Neural progenitor cell (in vitro differentiated cells): ENCODE results near the gene PANK2.

Source experiments
- CTCF ChIP-seq: fragments of 200-600 bp; sonication (generic); IDR thresholded peaks from 2 replicates; pipeline ENCODE4 v1.5.1; 2017; ENCODE audit warnings: antibody characterized with exemption, mild to moderate bottlenecking
- EZH2 ChIP-seq: fragments of 200-600 bp; sonication (generic); IDR thresholded peaks from 2 replicates; pipeline ENCODE4 v1.6.1; 2017; ENCODE audit warnings: antibody characterized with exemption, mild to moderate bottlenecking, moderate library complexity
- EZH2phosphoT487 ChIP-seq: fragments of 200-600 bp; sonication (generic); IDR thresholded peaks from 2 replicates; pipeline ENCODE4 v1.6.1; 2017; ENCODE audit warnings: antibody characterized with exemption

DNA sequence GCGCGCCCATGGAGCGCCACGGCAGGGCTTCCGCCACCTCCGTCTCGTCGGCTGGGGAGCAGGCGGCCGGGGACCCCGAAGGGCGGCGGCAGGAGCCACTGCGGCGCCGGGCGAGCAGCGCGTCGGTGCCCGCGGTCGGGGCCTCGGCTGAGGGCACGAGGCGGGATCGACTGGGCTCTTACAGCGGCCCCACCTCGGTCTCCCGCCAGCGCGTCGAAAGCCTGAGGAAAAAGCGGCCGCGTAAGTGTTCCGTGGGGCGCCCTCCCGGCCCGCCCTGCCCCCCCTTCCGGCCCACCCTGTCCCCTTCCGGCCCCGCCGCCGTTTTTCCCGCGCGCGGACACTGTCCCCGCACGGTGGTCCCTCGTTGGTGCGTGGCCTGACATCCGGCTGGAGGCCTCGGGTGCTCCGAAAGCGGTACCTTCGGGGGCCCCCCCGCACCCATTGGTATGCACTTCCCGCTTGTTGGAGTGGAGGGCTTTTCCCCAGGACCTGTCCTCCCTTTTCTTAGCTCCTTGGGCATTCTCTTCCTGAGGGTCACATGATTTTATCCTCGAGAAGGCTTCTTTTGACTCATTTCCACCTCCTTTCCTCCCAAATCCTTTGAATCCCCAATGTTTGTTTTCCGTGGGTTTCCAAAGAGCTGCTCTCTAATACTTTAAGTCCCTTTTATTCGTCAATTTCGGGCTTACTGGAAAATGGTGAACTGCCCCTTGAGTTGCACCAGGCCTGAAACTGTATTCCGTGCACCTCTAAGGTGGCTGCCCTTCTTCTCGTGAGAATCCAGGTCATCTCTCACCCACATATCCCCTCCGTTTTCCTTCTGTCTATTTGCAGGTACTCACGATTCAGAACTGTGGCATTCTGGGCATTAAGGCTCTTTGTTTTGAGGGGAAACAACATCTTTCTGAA, 556 bp downstream of the PANK2 start:
- TF ChIP-seq EZH2phosphoT487 = no peak
- no peak for TF ChIP-seq CTCF
- no peak for TF ChIP-seq EZH2
